Keratinocyte (primary cell): ENCODE data around the gene METTL25B. TPM values are rescaled to one million over a fixed set of nuclear protein-coding genes. Genes with fewer than 3 reads are reported as not detected.

Experiments used
- DNase-seq: peaks from one replicate; pipeline ENCODE4 v3.0.0-alpha.2; 2011; ENCODE audit warnings: low read depth, missing footprints, low spot score
- FAIRE-seq: peaks from 2 replicates; lab custom pipeline; 2011; peaks lifted over from hg19 to GRCh38; lab: Jason Lieb, UNC
- H2AFZ ChIP-seq: 2 replicates; pipeline ENCODE4 v1.6.0; 2012; ENCODE audit warnings: low read length, control low read depth, inconsistent platforms; ENCODE audit not compliant: control insufficient read depth
- H3K27ac ChIP-seq: 2 replicates; pipeline ENCODE4 v1.5.1; 2011; ENCODE audit warnings: low read length; ENCODE audit not compliant: control insufficient read depth, insufficient read depth
- H3K27me3 ChIP-seq: 3 replicates; pipeline ENCODE4 v1.6.0; 2011; ENCODE audit warnings: low read length; ENCODE audit not compliant: control insufficient read depth, insufficient read depth; ENCODE audit errors: extremely low read depth
- H3K36me3 ChIP-seq, 2 experiments: 2 replicates in 1 of 2; 3 replicates in 1 of 2; pipeline ENCODE4 v1.5.1; 2011; ENCODE audit warnings: low read length in 2 of 2, mild to moderate bottlenecking in 1 of 2; ENCODE audit not compliant: control insufficient read depth in 2 of 2, insufficient read depth in 2 of 2; ENCODE audit errors: extremely low read depth in 1 of 2
- H3K4me1 ChIP-seq: 3 replicates; pipeline ENCODE4 v1.5.1; 2011; ENCODE audit warnings: low read length; ENCODE audit not compliant: control insufficient read depth, insufficient read depth; ENCODE audit errors: extremely low read depth
- H3K4me2 ChIP-seq: 3 replicates; pipeline ENCODE4 v1.6.0; 2011; ENCODE audit warnings: low read depth, low read length; ENCODE audit not compliant: control insufficient read depth, insufficient read depth; ENCODE audit errors: extremely low read depth
- H3K4me3 ChIP-seq, 3 experiments: fragments of 200-600 bp in 1 of 3; sonication (generic) in 1 of 3; 2 replicates in 2 of 3; 3 replicates in 1 of 3; pipeline ENCODE4 v1.5.1; 2011 to 2016; ENCODE audit warnings: low read length in 3 of 3, mild to moderate bottlenecking in 3 of 3, control low read depth in 2 of 3, inconsistent platforms in 1 of 3, low read depth in 1 of 3, mixed read lengths in 1 of 3, mixed run types in 1 of 3, moderate library complexity in 1 of 3; ENCODE audit not compliant: control insufficient read depth in 2 of 3, insufficient read depth in 2 of 3; ENCODE audit errors: extremely low read depth in 1 of 3
- H3K79me2 ChIP-seq: 2 replicates; pipeline ENCODE4 v1.6.0; 2012; ENCODE audit warnings: low read length; ENCODE audit not compliant: control insufficient read depth, insufficient read depth
- H3K9ac ChIP-seq: 3 replicates; pipeline ENCODE4 v1.6.0; 2011; ENCODE audit warnings: low read length; ENCODE audit not compliant: control insufficient read depth, insufficient read depth; ENCODE audit errors: extremely low read depth
- H3K9me1 ChIP-seq: 3 replicates; pipeline ENCODE4 v1.6.0; 2011; ENCODE audit warnings: low read length; ENCODE audit not compliant: control insufficient read depth, insufficient read depth; ENCODE audit errors: extremely low read depth
- H3K9me3 ChIP-seq: 2 replicates; pipeline ENCODE4 v1.5.1; 2012; ENCODE audit warnings: low read depth, low read length; ENCODE audit not compliant: control insufficient read depth
- H4K20me1 ChIP-seq: 3 replicates; pipeline ENCODE4 v1.6.0; 2011; ENCODE audit warnings: low read length; ENCODE audit not compliant: control insufficient read depth, insufficient read depth; ENCODE audit errors: extremely low read depth
- CTCF ChIP-seq, 3 experiments: IDR thresholded peaks in 1 of 3; conservative IDR thresholded peaks in 1 of 3; optimal IDR thresholded peaks in 1 of 3; 2 replicates in 2 of 3; 3 replicates in 1 of 3; pipeline versions ENCODE3 to v1.5.1; 2011; ENCODE audit warnings: low read length in 3 of 3, mild to moderate bottlenecking in 3 of 3, moderate library complexity in 2 of 3, control low read depth in 1 of 3, inconsistent platforms in 1 of 3; ENCODE audit not compliant: insufficient read depth in 2 of 3; ENCODE audit errors: extremely low read depth in 1 of 3
- EZH2 ChIP-seq: IDR thresholded peaks from one replicate; pipeline ENCODE4 v1.6.1; 2012; ENCODE audit warnings: inconsistent platforms, mild to moderate bottlenecking, low read length, moderate library complexity
- dilution Hi-C: fragments of 300-500 bp; cut with MboI; formaldehyde crosslinking; loops from one replicate; pipeline ENCODE4 v1.7.0; 2020; ENCODE audit warnings: low sequenced_read_pairs; ENCODE audit not compliant: extremely low pct_ligation_motif_present
- polyA plus RNA-seq, 5 experiments: library from polyadenylated mRNA; depleted of rRNA in 3 of 5; stranded (reverse) in 3 of 5; stranded (forward) in 1 of 5; unstranded in 1 of 5; fragments of >200 nt; gene quantifications; 1 replicate in 1 of 5; 2 replicates in 3 of 5; 3 replicates in 1 of 5; pipeline versions ENCODE4 v1.2.1 to v1.2.3, GENCODE V29; 2011 to 2012; ENCODE audit warnings: missing spikeins in 2 of 5, low read depth in 1 of 5, low replicate concordance in 1 of 5

Gene METTL25B
- polyA plus RNA-seq, 1 donor (not counting 4 experiments of a cell fraction or from before 2014, with no cell fraction given): 6.0 TPM

- FAIRE-seq (no peak), DNase-seq (no peak)
- dilution Hi-C loops: no loop called here
- H3K4me3 ChIP-seq: no peak overlapping the region
- H3K27ac ChIP-seq: no peak overlapping the region
- H3K9me1 ChIP-seq: no peaks in the 10 kb centered on the region
- no peaks in the 10 kb centered on the region for H3K79me2 ChIP-seq
- no peaks in the 10 kb centered on the region for H3K36me3 ChIP-seq
- TF ChIP-seq CTCF (optimal IDR thresholded peaks at IDR 0.05 in 1 of 3, IDR thresholded peaks at IDR 0.05 in 1 of 3, conservative IDR thresholded peaks at IDR 0.05 in 1 of 3; ENCODE audit: extremely low read depth in 1 of 3, insufficient read depth in 2 of 3, low read length in 3 of 3): no peak
- no peak for TF ChIP-seq EZH2
- H3K4me1 ChIP-seq: peaks cover 46% of the 10 kb centered on the region
- no peaks in the 10 kb centered on the region for H4K20me1 ChIP-seq
- H3K9ac ChIP-seq: no peak overlapping the region
- H2AFZ ChIP-seq: no peak overlapping the region
- H3K4me2 ChIP-seq: peak overlapping the region; percentile 34
- no peaks in the 10 kb centered on the region for H3K9me3 ChIP-seq
- H3K27me3 ChIP-seq: no peaks in the 10 kb centered on the region
Measured at GRCh38 chr1:156689953-156690674, 38.2 kb upstream of the METTL25B start.

GRCh38 chr1:156690675-156691036 is 37.6 kb upstream of the METTL25B start:
- DNase-seq (no peak), FAIRE-seq (no peak)
- peaks cover 46% of the 10 kb centered on the region for H3K4me1 ChIP-seq
- no peak overlapping the region for H3K9ac ChIP-seq
- H4K20me1 ChIP-seq: no peaks in the 10 kb centered on the region
- no peak overlapping the region for H3K4me2 ChIP-seq
- H3K9me1 ChIP-seq: no peaks in the 10 kb centered on the region
- no peaks in the 10 kb centered on the region for H3K9me3 ChIP-seq
- dilution Hi-C loops: no loop called here
- H3K27me3 ChIP-seq: no peaks in the 10 kb centered on the region
- no peak overlapping the region for H2AFZ ChIP-seq
- no peak overlapping the region for H3K27ac ChIP-seq
- no peak overlapping the region for H3K4me3 ChIP-seq
- no peaks in the 10 kb centered on the region for H3K79me2 ChIP-seq
- H3K36me3 ChIP-seq: no peaks in the 10 kb centered on the region
- TF ChIP-seq CTCF (optimal IDR thresholded peaks at IDR 0.05 in 1 of 3, IDR thresholded peaks at IDR 0.05 in 1 of 3, conservative IDR thresholded peaks at IDR 0.05 in 1 of 3; ENCODE audit: extremely low read depth in 1 of 3, insufficient read depth in 2 of 3, low read length in 3 of 3) (no peak), EZH2 (no peak)
